K562 (cell line): ENCODE data around the gene C6orf141. TPM values are rescaled to one million over a fixed set of nuclear protein-coding genes. Genes with fewer than 3 reads are reported as not detected.

Experiments
- ATAC-seq: fragments of 200-7000 bp; cut with Tn5 transposase; 3 replicates; pipeline ENCODE4 v1.9.1; 2020; ENCODE audit warnings: moderate library complexity
- BruUV-seq: library from RNA; stranded (reverse); fragments of 400-500 nt; replicated peaks from 2 replicates; lab custom pipeline; 2021; lab: Mats Ljungman, UMichigan
- CTCF ChIA-PET: fragments of 300-600 bp; formaldehyde crosslinking; extraction: SDS; loops from one replicate; lab custom pipeline; 2021; ENCODE audit warnings: low intra/inter-chr PET ratio; lab: Yijun Ruan, JAX
- POLR2A ChIA-PET: fragments of 300-600, 350-650 bp; sonication (Branson Sonifier 250); formaldehyde crosslinking; extraction: SDS; loops from one replicate; lab custom pipeline; 2021; ENCODE audit warnings: antibody characterized with exemption, inconsistent platforms; lab: Yijun Ruan, JAX
- DNase-seq, 4 experiments: peaks; one replicate each; pipeline versions ENCODE4 v3.0.0 to v3.0.0-alpha.2; 2011 to 2018; ENCODE audit warnings: low spot score in 3 of 4, mixed read lengths in 3 of 4; ENCODE audit errors: extremely low read depth in 1 of 4
- FAIRE-seq: peaks from 2 replicates; lab custom pipeline; 2011; peaks lifted over from hg19 to GRCh38; lab: Jason Lieb, UNC
- H2AFZ ChIP-seq: 2 replicates; pipeline ENCODE4 v1.6.0; 2011; ENCODE audit warnings: low read depth, low read length, control low read depth, inconsistent platforms
- H3K27ac ChIP-seq: fragments of 200-600 bp; 3 replicates; pipeline ENCODE4 v1.8.0; 2011; ENCODE audit warnings: low read depth, mild to moderate bottlenecking, control low read depth, inconsistent platforms, low read length, moderate library complexity, mixed read lengths; ENCODE audit errors: extremely low read depth
- H3K27me3 ChIP-seq, 2 experiments: fragments of 300-600 bp in 1 of 2; 2 replicates in 1 of 2; 3 replicates in 1 of 2; pipeline versions ENCODE4 v1.6.0 to v1.8.0; 2011; ENCODE audit warnings: inconsistent platforms in 2 of 2, low read length in 2 of 2, mild to moderate bottlenecking in 1 of 2, mixed read lengths in 1 of 2, moderate library complexity in 1 of 2; ENCODE audit not compliant: control insufficient read depth in 2 of 2, insufficient read depth in 2 of 2
- H3K36me3 ChIP-seq: fragments of 300-600 bp; 3 replicates; pipeline ENCODE4 v1.8.0; 2011; ENCODE audit warnings: mild to moderate bottlenecking, low read length, inconsistent platforms; ENCODE audit not compliant: control insufficient read depth, insufficient read depth
- H3K4me1 ChIP-seq, 2 experiments: fragments of 200-600 bp in 1 of 2; replicated peaks in 1 of 2; 2 replicates in 1 of 2; 3 replicates in 1 of 2; pipeline versions ENCODE4 v1.5.1 to v1.8.0; 2011; ENCODE audit warnings: inconsistent platforms in 2 of 2, low read length in 2 of 2, mild to moderate bottlenecking in 1 of 2, mixed read lengths in 1 of 2, moderate library complexity in 1 of 2; ENCODE audit not compliant: control insufficient read depth in 2 of 2, insufficient read depth in 2 of 2
- H3K4me2 ChIP-seq: 2 replicates; pipeline ENCODE4 v1.6.1; 2011; ENCODE audit warnings: low read length, control low read depth, inconsistent platforms, mixed read lengths; ENCODE audit not compliant: insufficient read depth
- H3K4me3 ChIP-seq: fragments of 200-600 bp; sonication (generic), shearing (Covaris generic); 2 replicates; pipeline ENCODE4 v1.5.1; 2016; ENCODE audit warnings: control low read depth, inconsistent platforms
- H3K79me2 ChIP-seq: fragments of 200-600 bp; 3 replicates; pipeline ENCODE4 v1.8.0; 2011; ENCODE audit warnings: low read length, inconsistent platforms; ENCODE audit not compliant: control insufficient read depth, insufficient read depth
- H3K9ac ChIP-seq, 2 experiments: 2 replicates each; pipeline versions ENCODE4 v1.6.0 to v1.6.1; 2011; ENCODE audit warnings: low read depth in 2 of 2, low read length in 2 of 2, control low read depth in 1 of 2, inconsistent platforms in 1 of 2, mild to moderate bottlenecking in 1 of 2, mixed read lengths in 1 of 2; ENCODE audit not compliant: insufficient read depth in 1 of 2
- H3K9me1 ChIP-seq: one replicate; pipeline ENCODE4 v1.6.0; 2011; ENCODE audit warnings: inconsistent platforms, mild to moderate bottlenecking, low read length, moderate library complexity; ENCODE audit not compliant: control insufficient read depth, insufficient read depth
- H3K9me3 ChIP-seq: replicated peaks from 2 replicates; pipeline ENCODE4 v1.5.1; 2011; ENCODE audit warnings: low read depth, low read length, inconsistent platforms; ENCODE audit not compliant: control insufficient read depth, insufficient read depth
- H4K20me1 ChIP-seq: replicated peaks from 2 replicates; pipeline ENCODE4 v1.6.1; 2011; ENCODE audit warnings: low read length, inconsistent platforms, mixed read lengths; ENCODE audit not compliant: control insufficient read depth, insufficient read depth
- BRF1 ChIP-seq: IDR thresholded peaks from 3 replicates; pipeline ENCODE4 v1.6.1; 2011; ENCODE audit warnings: borderline replicate concordance, mild to moderate bottlenecking; ENCODE audit not compliant: insufficient read length; ENCODE audit errors: extremely low read depth
- CBX2 ChIP-seq: fragments of 200-600 bp; sonication (generic); IDR thresholded peaks from one replicate; pipeline ENCODE4 v1.6.1; 2012; ENCODE audit warnings: mild to moderate bottlenecking, low read length, inconsistent platforms; ENCODE audit not compliant: insufficient read depth, poor library complexity, severe bottlenecking
- FOXK2 ChIP-seq, 2 experiments: fragments of 450-650 bp; IDR thresholded peaks in 1 of 2; conservative IDR thresholded peaks in 1 of 2; 2 replicates each; pipeline ENCODE4 v1.6.1; 2016; ENCODE audit warnings: low read depth in 2 of 2, mild to moderate bottlenecking in 1 of 2
- GATA2 ChIP-seq: sonication (generic); formaldehyde crosslinking; IDR thresholded peaks from 2 replicates; pipeline ENCODE4 v1.4.0; 2020; ENCODE audit warnings: mild to moderate bottlenecking, missing genetic modification reagents
- GTF2A2 ChIP-seq: IDR thresholded peaks from 2 replicates; pipeline ENCODE4 v1.6.1; 2016; ENCODE audit warnings: mild to moderate bottlenecking, missing genetic modification characterization, missing compliant biosample characterization
- HNRNPUL1 ChIP-seq: fragments of 200-400 bp; formaldehyde crosslinking; IDR thresholded peaks from 2 replicates; pipeline ENCODE4 v1.6.1; 2017; ENCODE audit warnings: low read length
- IFI16 ChIP-seq: fragments of 250-450 bp; sonication (Bioruptor Pico); IDR thresholded peaks from 2 replicates; pipeline ENCODE4 v2.1.2; 2022; ENCODE audit warnings: mild to moderate bottlenecking, inconsistent platforms
- NR3C1 ChIP-seq: sonication (generic); formaldehyde crosslinking; IDR thresholded peaks from 2 replicates; pipeline ENCODE4 v1.8.1; 2022; ENCODE audit warnings: missing genetic modification reagents
- PCBP2 ChIP-seq: fragments of 200-400 bp; formaldehyde crosslinking; IDR thresholded peaks from 2 replicates; pipeline ENCODE4 v1.6.1; 2018; ENCODE audit warnings: low read length, low read depth, mild to moderate bottlenecking, moderate library complexity; ENCODE audit not compliant: poor library complexity, severe bottlenecking
- TAF9B ChIP-seq: fragments of 450-650 bp; IDR thresholded peaks from 2 replicates; pipeline ENCODE4 v1.6.1; 2018; ENCODE audit warnings: mild to moderate bottlenecking; ENCODE audit not compliant: partially characterized antibody
- ZNF75A ChIP-seq: fragments of 450-650 bp; formaldehyde crosslinking; IDR thresholded peaks from 2 replicates; pipeline ENCODE4 v1.4.0; 2020; ENCODE audit warnings: mild to moderate bottlenecking
- WGBS: fragments of 100-300 bp; shearing (Covaris generic); methylation state at CpG from one replicate; pipeline ENCODE4 v1.1.6; 2016; ENCODE audit warnings: low coverage, mixed read lengths; ENCODE audit not compliant: insufficient coverage; ENCODE audit errors: missing lambda C conversion rate; 5-methylcytosine and 5-hydroxymethylcytosine counted together
- in situ Hi-C: fragments of 300-500 bp; cut with MboI; formaldehyde crosslinking; loops from 4 replicates; pipeline ENCODE4 v1.15.0; 2018; ENCODE audit warnings: inconsistent platforms, mixed read lengths
- intact Hi-C: fragments of 100-400 bp; cut with micrococcal nuclease; formaldehyde crosslinking; loops from 2 replicates; pipeline ENCODE4 v1.14.2; 2022
- polyA plus RNA-seq, 8 experiments: library from polyadenylated mRNA; depleted of rRNA in 4 of 8; stranded (reverse) in 5 of 8; unstranded in 3 of 8; fragments of >200 nt; fragmentation: Nextera tagmentation in 2 of 8; fragmentation: Illumina TruSeq in 1 of 8; extraction: Ambion mirVana in 2 of 8; extraction: Trizol in 1 of 8; gene quantifications; 2 replicates each; pipeline versions ENCODE4 v1.2.1 to v1.2.3, GENCODE V29; 2011 to 2014; ENCODE audit warnings: inconsistent platforms in 1 of 8, missing spikeins in 1 of 8
- total RNA-seq, 7 experiments: library from RNA; depleted of rRNA in 6 of 7; stranded (reverse); fragments of >200 nt in 6 of 7; fragmentation: Illumina TruSeq in 2 of 7; extraction: Trizol in 2 of 7; gene quantifications; 2 replicates each; pipeline versions ENCODE4 v1.2.1 to v1.2.3, GENCODE V29; 2011 to 2021; ENCODE audit warnings: low replicate concordance in 1 of 7
- TF ChIP-seq, protein P1 (sequence below): fragments of 450-650 bp; IDR thresholded peaks from 2 replicates; pipeline ENCODE4 v1.6.1; 2018; ENCODE audit warnings: mild to moderate bottlenecking, low read depth; ENCODE audit not compliant: partially characterized antibody
- TF ChIP-seq, protein P2 (sequence below): sonication (generic); formaldehyde crosslinking; IDR thresholded peaks from 2 replicates; pipeline ENCODE4 v1.8.1; 2022; ENCODE audit warnings: missing genetic modification reagents
- TF ChIP-seq, protein P3 (sequence below): sonication (generic); formaldehyde crosslinking; IDR thresholded peaks from 2 replicates; pipeline ENCODE4 v1.8.0; 2023; ENCODE audit warnings: mild to moderate bottlenecking, missing genetic modification reagents
- TF ChIP-seq, protein P4 (sequence below), 2 experiments: fragments of 200-800 bp in 1 of 2; sonication (Bioruptor generic) in 1 of 2; sonication (generic) in 1 of 2; formaldehyde crosslinking in 1 of 2; IDR thresholded peaks in 1 of 2; conservative IDR thresholded peaks in 1 of 2; 2 replicates each; pipeline versions ENCODE4 v1.5.0 to v1.6.1; 2016 to 2020; ENCODE audit warnings: missing compliant biosample characterization in 1 of 2, missing genetic modification characterization in 1 of 2, missing genetic modification reagents in 1 of 2

C6orf141 gene
- total and polyA plus RNA-seq, 9 of the 15 experiments (the other 6 are each of a cell fraction or from before 2014, with no cell fraction given): not detected

DNA sequence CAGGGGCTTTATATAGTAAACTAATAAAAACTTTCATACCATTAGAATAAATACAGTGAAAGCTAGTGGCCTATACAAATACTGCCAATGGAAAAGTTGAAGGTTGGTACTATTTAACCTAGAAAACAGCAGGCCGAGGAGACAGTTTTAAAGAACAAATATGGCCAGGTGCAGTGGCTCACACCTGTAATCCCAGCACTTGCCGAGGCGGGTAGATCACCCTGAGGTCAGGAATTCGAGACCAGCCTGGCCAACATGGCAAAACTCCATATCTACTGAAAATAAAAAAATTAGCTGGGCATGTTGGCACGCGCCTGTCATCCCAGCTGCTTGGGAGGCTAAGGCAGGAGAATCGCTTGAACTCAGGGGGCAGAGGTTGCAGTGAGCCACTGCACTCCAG is 25.9 kb upstream of the C6orf141 start:
- Histone ChIP-seq H3K9me3 (no peaks in the 10 kb centered on the region), H3K27ac (no peak overlapping the region), H4K20me1 (no peaks in the 10 kb centered on the region), H3K9ac (no peak overlapping the region), H3K36me3 (no peaks in the 10 kb centered on the region), H2AFZ (no peak overlapping the region), H3K4me3 (no peak overlapping the region), H3K27me3 (no peaks in the 10 kb centered on the region), H3K9me1 (no peaks in the 10 kb centered on the region), H3K4me1 (no peaks in the 10 kb centered on the region), H3K79me2 (no peaks in the 10 kb centered on the region), H3K4me2 (no peak overlapping the region)
- DNase-seq (no peak), FAIRE-seq (no peak), ATAC-seq (no peak)
- ChIA-PET POLR2A (no interaction called here), CTCF (interaction anchor here (0.6 kb wide), 1 partner anchor 89 kb away, joined by 3 read pairs; no protein-coding TSS in a partner anchor)
- in situ Hi-C loops: no loop called here
- 51% methylated on average over 7 of the region's 7 CpGs for WGBS
- BruUV-seq: no TSS peak
- intact Hi-C loops: no loop called here
- TF ChIP-seq, protein P1, sequence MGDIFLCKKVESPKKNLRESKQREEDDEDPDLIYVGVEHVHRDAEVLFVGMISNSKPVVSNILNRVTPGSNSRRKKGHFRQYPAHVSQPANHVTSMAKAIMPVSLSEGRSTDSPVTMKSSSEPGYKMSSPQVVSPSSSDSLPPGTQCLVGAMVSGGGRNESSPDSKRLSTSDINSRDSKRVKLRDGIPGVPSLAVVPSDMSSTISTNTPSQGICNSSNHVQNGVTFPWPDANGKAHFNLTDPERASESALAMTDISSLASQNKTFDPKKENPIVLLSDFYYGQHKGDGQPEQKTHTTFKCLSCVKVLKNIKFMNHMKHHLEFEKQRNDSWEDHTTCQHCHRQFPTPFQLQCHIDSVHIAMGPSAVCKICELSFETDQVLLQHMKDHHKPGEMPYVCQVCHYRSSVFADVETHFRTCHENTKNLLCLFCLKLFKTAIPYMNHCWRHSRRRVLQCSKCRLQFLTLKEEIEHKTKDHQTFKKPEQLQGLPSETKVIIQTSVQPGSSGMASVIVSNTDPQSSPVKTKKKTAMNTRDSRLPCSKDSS: no peak
- TF ChIP-seq PCBP2 (no peak), FOXK2 (conservative IDR thresholded peaks at IDR 0.05 in 1 of 2, IDR thresholded peaks at IDR 0.05 in 1 of 2; ENCODE audit: low read depth in 2 of 2) (no peak), NR3C1 (CRISPR knock-in tag) (no peak), TAF9B (no peak), ZNF75A (CRISPR knock-in tag) (no peak), GTF2A2 (tag) (no peak), HNRNPUL1 (no peak), BRF1 (no peak), CBX2 (no peak), IFI16 (CRISPR knock-in tag) (no peak), GATA2 (CRISPR knock-in tag) (no peak)
- TF ChIP-seq, protein P2, sequence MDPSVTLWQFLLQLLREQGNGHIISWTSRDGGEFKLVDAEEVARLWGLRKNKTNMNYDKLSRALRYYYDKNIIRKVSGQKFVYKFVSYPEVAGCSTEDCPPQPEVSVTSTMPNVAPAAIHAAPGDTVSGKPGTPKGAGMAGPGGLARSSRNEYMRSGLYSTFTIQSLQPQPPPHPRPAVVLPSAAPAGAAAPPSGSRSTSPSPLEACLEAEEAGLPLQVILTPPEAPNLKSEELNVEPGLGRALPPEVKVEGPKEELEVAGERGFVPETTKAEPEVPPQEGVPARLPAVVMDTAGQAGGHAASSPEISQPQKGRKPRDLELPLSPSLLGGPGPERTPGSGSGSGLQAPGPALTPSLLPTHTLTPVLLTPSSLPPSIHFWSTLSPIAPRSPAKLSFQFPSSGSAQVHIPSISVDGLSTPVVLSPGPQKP (CRISPR knock-in tag): no peak
- TF ChIP-seq, protein P3, sequence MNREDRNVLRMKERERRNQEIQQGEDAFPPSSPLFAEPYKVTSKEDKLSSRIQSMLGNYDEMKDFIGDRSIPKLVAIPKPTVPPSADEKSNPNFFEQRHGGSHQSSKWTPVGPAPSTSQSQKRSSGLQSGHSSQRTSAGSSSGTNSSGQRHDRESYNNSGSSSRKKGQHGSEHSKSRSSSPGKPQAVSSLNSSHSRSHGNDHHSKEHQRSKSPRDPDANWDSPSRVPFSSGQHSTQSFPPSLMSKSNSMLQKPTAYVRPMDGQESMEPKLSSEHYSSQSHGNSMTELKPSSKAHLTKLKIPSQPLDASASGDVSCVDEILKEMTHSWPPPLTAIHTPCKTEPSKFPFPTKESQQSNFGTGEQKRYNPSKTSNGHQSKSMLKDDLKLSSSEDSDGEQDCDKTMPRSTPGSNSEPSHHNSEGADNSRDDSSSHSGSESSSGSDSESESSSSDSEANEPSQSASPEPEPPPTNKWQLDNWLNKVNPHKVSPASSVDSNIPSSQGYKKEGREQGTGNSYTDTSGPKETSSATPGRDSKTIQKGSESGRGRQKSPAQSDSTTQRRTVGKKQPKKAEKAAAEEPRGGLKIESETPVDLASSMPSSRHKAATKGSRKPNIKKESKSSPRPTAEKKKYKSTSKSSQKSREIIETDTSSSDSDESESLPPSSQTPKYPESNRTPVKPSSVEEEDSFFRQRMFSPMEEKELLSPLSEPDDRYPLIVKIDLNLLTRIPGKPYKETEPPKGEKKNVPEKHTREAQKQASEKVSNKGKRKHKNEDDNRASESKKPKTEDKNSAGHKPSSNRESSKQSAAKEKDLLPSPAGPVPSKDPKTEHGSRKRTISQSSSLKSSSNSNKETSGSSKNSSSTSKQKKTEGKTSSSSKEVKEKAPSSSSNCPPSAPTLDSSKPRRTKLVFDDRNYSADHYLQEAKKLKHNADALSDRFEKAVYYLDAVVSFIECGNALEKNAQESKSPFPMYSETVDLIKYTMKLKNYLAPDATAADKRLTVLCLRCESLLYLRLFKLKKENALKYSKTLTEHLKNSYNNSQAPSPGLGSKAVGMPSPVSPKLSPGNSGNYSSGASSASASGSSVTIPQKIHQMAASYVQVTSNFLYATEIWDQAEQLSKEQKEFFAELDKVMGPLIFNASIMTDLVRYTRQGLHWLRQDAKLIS (CRISPR knock-in tag): no peak
- TF ChIP-seq, protein P4, sequence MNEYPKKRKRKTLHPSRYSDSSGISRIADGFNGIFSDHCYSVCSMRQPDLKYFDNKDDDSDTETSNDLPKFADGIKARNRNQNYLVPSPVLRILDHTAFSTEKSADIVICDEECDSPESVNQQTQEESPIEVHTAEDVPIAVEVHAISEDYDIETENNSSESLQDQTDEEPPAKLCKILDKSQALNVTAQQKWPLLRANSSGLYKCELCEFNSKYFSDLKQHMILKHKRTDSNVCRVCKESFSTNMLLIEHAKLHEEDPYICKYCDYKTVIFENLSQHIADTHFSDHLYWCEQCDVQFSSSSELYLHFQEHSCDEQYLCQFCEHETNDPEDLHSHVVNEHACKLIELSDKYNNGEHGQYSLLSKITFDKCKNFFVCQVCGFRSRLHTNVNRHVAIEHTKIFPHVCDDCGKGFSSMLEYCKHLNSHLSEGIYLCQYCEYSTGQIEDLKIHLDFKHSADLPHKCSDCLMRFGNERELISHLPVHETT (CRISPR knock-in tag; conservative IDR thresholded peaks at IDR 0.05 in 1 of 2, IDR thresholded peaks at IDR 0.05 in 1 of 2): no peak
